ENCODE measurements around the gene PLCD1. TPM values are rescaled to one million over a fixed set of nuclear protein-coding genes. Genes with fewer than 3 reads are reported as not detected.
A peak's percentile ranks its signal among the peaks of the same experiment; 100 is the strongest.

Gene PLCD1
- total and polyA plus RNA-seq, 2 of the 13 experiments (the other 11 are each of a cell fraction or from before 2014, with no cell fraction given): 10.1 to 12.4 TPM

DNA sequence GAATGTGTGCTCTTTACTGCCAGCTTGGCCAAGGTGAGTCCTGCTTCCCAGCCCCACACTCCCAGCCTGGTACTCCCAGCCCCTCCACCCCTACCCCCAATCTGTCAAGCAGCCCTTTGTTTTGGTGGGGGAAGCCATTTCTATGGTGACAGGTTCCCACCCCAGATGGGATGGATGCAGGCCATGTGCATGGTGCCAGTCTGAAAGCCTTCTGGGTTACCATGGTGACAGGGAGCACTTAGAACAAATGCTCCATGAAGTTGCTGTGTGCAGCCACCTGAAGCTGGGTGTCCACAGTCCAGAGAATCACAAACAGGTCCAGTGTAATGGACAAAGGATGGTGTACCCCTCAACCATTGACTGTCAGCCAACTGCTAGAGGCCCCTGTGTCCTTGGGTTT, 58.0 kb downstream of the PLCD1 start:
- DNase-seq (ENCODE audit: low spot score): no peak
- Histone ChIP-seq H3K4me2 (ENCODE audit: low read depth, low read length) (no peak overlapping the region), H3K4me1 (ENCODE audit: insufficient read depth, low read length) (peaks cover 26% of the 10 kb centered on the region), H3K27ac (ENCODE audit: extremely low read length, insufficient read depth, low read length) (no peak overlapping the region), H4K20me1 (ENCODE audit: insufficient read depth, low read length) (no peaks in the 10 kb centered on the region), H3K27me3 (ENCODE audit: control insufficient read depth in 1 of 2, insufficient read depth in 2 of 2, low read length in 2 of 2) (no peaks in the 10 kb centered on the region), H3K36me3 (replicated peaks in 1 of 2; ENCODE audit: control insufficient read depth in 1 of 2, insufficient read depth in 2 of 2, low read length in 2 of 2) (peaks cover 37 to 84% of the 10 kb centered on the region in 2 experiments; a peak in 4 of 5 replicates), H2AFZ (ENCODE audit: low read length) (no peak overlapping the region), H3K9ac (ENCODE audit: insufficient read depth, low read depth, low read length) (no peak overlapping the region), H3K79me2 (ENCODE audit: insufficient read depth, low read length) (no peaks in the 10 kb centered on the region), H3K4me3 (replicated peaks in 1 of 3; ENCODE audit: insufficient read depth in 1 of 3, low read depth in 2 of 3, low read length in 3 of 3) (no peak overlapping the region), H3K9me3 (ENCODE audit: low read length) (no peaks in the 10 kb centered on the region)
- intact Hi-C loops (cut with micrococcal nuclease; ENCODE audit: unreplicated experiment) (no loop called here), in situ Hi-C loops (cut with HindIII; ENCODE audit: extremely low pct_ligation_motif_present, low pct_unique_long_range_greater_than_20kb) (no loop called here)
- ATAC-seq: no peak
- CTCF ChIA-PET (ENCODE audit: low intra/inter-chr PET ratio, low total read pairs): no interaction called here
- no peak for FAIRE-seq
- TF ChIP-seq EP300 (IDR thresholded peaks at IDR 0.05; ENCODE audit: low read depth in 2 of 2, low read length in 2 of 2) (no peak), EP300 (CRISPR knock-in tag; IDR thresholded peaks at IDR 0.05; ENCODE audit: borderline replicate concordance) (no peak), ZNF337 (CRISPR knock-in tag; IDR thresholded peaks at IDR 0.05; ENCODE audit: borderline replicate concordance, low read depth) (no peak), HMG20A (CRISPR knock-in tag; IDR thresholded peaks at IDR 0.05; ENCODE audit: borderline replicate concordance) (no peak), ZNF562 (CRISPR knock-in tag; IDR thresholded peaks at IDR 0.05; ENCODE audit: borderline replicate concordance) (no peak), EHMT2 (IDR thresholded peaks at IDR 0.05; ENCODE audit: borderline replicate concordance, low read depth, low read length) (no peak), RFX1 (IDR thresholded peaks at IDR 0.05) (peak; percentile 24; the same call in 1 of the 2 replicates)
- TF ChIP-seq, protein P1, sequence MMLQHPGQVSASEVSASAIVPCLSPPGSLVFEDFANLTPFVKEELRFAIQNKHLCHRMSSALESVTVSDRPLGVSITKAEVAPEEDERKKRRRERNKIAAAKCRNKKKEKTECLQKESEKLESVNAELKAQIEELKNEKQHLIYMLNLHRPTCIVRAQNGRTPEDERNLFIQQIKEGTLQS (CRISPR knock-in tag; IDR thresholded peaks at IDR 0.05): no peak
- TF ChIP-seq, protein P2, sequence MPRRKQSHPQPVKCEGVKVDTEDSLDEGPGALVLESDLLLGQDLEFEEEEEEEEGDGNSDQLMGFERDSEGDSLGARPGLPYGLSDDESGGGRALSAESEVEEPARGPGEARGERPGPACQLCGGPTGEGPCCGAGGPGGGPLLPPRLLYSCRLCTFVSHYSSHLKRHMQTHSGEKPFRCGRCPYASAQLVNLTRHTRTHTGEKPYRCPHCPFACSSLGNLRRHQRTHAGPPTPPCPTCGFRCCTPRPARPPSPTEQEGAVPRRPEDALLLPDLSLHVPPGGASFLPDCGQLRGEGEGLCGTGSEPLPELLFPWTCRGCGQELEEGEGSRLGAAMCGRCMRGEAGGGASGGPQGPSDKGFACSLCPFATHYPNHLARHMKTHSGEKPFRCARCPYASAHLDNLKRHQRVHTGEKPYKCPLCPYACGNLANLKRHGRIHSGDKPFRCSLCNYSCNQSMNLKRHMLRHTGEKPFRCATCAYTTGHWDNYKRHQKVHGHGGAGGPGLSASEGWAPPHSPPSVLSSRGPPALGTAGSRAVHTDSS (CRISPR knock-in tag; conservative IDR thresholded peaks at IDR 0.05): no peak
- POLR2A ChIA-PET: no interaction called here
- no TSS peak for BruUV-seq (replicated peaks)

Data from HepG2 (cell line).